H1 (cell line): ENCODE measurements around the gene ARHGAP26. TPM values are rescaled to one million over a fixed set of nuclear protein-coding genes. Genes with fewer than 3 reads are reported as not detected.

Experiments used
- GABPA ChIP-seq: IDR thresholded peaks from 2 replicates; pipeline ENCODE4 v1.6.1; 2011; ENCODE audit warnings: mild to moderate bottlenecking, low read length, moderate library complexity, borderline replicate concordance; ENCODE audit not compliant: insufficient read depth
- SIN3A ChIP-seq, 2 experiments: IDR thresholded peaks in 1 of 2; conservative IDR thresholded peaks in 1 of 2; 2 replicates each; pipeline ENCODE4 v1.6.1; 2011 to 2012; ENCODE audit warnings: low read length in 2 of 2, improper control_type of control experiment in 1 of 2, low read depth in 1 of 2, mild to moderate bottlenecking in 1 of 2
- polyA plus RNA-seq, 7 experiments: library from polyadenylated mRNA; depleted of rRNA in 3 of 7; stranded (reverse) in 5 of 7; unstranded in 2 of 7; fragments of >200 nt in 5 of 7; fragments of 200-250 nt in 2 of 7; gene quantifications; 1 replicate in 5 of 7; 2 replicates in 1 of 7; 4 replicates in 1 of 7; pipeline versions ENCODE4 v1.2.1 to v1.2.3, GENCODE V29; 2011 to 2013; ENCODE audit warnings: missing spikeins in 2 of 7, mixed read lengths in 2 of 7
- total RNA-seq: library from RNA; stranded (reverse); fragmentation: NEBNext Ultra II Directional; extraction: Animal tissue kit (Norgen Biotek cat#: 25700); gene quantifications from 2 replicates; pipeline ENCODE4 v1.2.1, GENCODE V29; 2021

Gene ARHGAP26
- total and polyA plus RNA-seq, 2 of the 8 experiments (the other 6 are each of a cell fraction or from before 2014, with no cell fraction given) = 7.1 to 24.8 TPM

DNA sequence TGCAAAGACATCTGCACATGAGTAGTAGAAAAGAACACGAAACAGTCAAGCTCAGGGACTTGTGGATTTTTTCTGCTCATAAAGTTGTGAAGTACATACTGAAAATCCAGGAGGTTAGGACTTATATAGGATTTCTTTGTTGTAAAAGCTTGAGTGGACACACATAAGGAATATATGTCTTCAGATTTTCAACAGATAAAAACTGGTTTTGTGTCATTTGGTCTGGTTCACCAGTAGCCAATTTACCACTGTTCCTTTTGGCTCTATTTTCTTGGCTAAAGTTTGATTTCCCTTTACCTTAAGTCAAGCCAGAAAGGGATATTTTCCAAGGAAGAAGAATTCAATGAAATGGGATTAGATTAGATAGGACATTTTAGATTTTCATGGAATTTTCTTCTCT lies 429.0 kb downstream of the ARHGAP26 start (continued):
- no peak for TF ChIP-seq GABPA
- no peak for TF ChIP-seq SIN3A (conservative IDR thresholded peaks at IDR 0.05 in 1 of 2, IDR thresholded peaks at IDR 0.05 in 1 of 2; ENCODE audit: low read depth in 1 of 2, low read length in 2 of 2)
